GM12878 (cell line): ENCODE data around the gene HSD17B2. TPM values are rescaled to one million over a fixed set of nuclear protein-coding genes. Genes with fewer than 3 reads are reported as not detected.
"Not testable (repeated sequence)": the region's sequence is repeated elsewhere in the genome, so short reads cannot be mapped to it uniquely, and the experiment has no call there.

Experiments used
- ATAC-seq: fragments of 200-7000 bp; cut with Tn5 transposase; 3 replicates; pipeline ENCODE4 v1.9.1; 2020; ENCODE audit warnings: mild to moderate bottlenecking, moderate library complexity
- BruUV-seq: library from RNA; stranded (reverse); fragments of 400-500 nt; replicated peaks from 2 replicates; lab custom pipeline; 2021; lab: Mats Ljungman, UMichigan
- CTCF ChIA-PET: fragments of 300-600 bp; sonication (Branson Sonifier 250); formaldehyde crosslinking; extraction: SDS; loops from one replicate; lab custom pipeline; 2021; ENCODE audit warnings: inconsistent platforms; lab: Yijun Ruan, JAX
- POLR2A ChIA-PET: fragments of 350-600 bp; formaldehyde crosslinking; extraction: SDS; loops from one replicate; lab custom pipeline; 2021; ENCODE audit warnings: inconsistent platforms; lab: Charles Lee
- RAD21 ChIA-PET: fragments of 300-600 bp; sonication (Branson Sonifier 250); formaldehyde crosslinking; loops from one replicate; lab custom pipeline; 2023; ENCODE audit warnings: antibody characterized with exemption; ENCODE audit not compliant: unreplicated experiment; lab: Charles Lee
- SMC1A ChIA-PET: fragments of 300-600 bp; sonication (Branson Sonifier 250); formaldehyde crosslinking; loops from one replicate; lab custom pipeline; 2023; ENCODE audit not compliant: unreplicated experiment, uncharacterized antibody; lab: Charles Lee
- DNase-seq: peaks from one replicate; pipeline ENCODE4 v3.0.0-alpha.2; 2011; ENCODE audit warnings: low read depth, low spot score
- FAIRE-seq: peaks from 3 replicates; lab custom pipeline; 2011; peaks lifted over from hg19 to GRCh38; lab: Jason Lieb, UNC
- H2AFZ ChIP-seq: 2 replicates; pipeline ENCODE4 v1.6.0; 2011; ENCODE audit warnings: low read depth, low read length, control low read depth; ENCODE audit not compliant: control insufficient read depth
- H3K27ac ChIP-seq: 2 replicates; pipeline ENCODE4 v1.5.1; 2011; ENCODE audit warnings: control low read depth; ENCODE audit not compliant: control insufficient read depth, insufficient read depth
- H3K27me3 ChIP-seq, 2 experiments: replicated peaks in 1 of 2; 2 replicates each; pipeline versions ENCODE4 v1.6.0 to v1.6.1; 2011; ENCODE audit warnings: low read length in 1 of 2; ENCODE audit not compliant: control insufficient read depth in 2 of 2, insufficient read depth in 2 of 2
- H3K36me3 ChIP-seq, 2 experiments: 2 replicates each; pipeline ENCODE4 v1.5.1; 2011; ENCODE audit warnings: low read length in 1 of 2; ENCODE audit not compliant: control insufficient read depth in 2 of 2, insufficient read depth in 2 of 2
- H3K4me1 ChIP-seq: 2 replicates; pipeline ENCODE4 v1.6.1; 2011; ENCODE audit warnings: mild to moderate bottlenecking, low read length, moderate library complexity, mixed read lengths; ENCODE audit not compliant: control insufficient read depth, insufficient read depth
- H3K4me2 ChIP-seq: 2 replicates; pipeline ENCODE4 v1.6.0; 2011; ENCODE audit warnings: control low read depth; ENCODE audit not compliant: control insufficient read depth, insufficient read depth
- H3K4me3 ChIP-seq: fragments of 200-600 bp; sonication (generic); 2 replicates; pipeline ENCODE4 v1.5.1; 2016
- H3K79me2 ChIP-seq: 2 replicates; pipeline ENCODE4 v1.6.0; 2011; ENCODE audit warnings: low read length; ENCODE audit not compliant: control insufficient read depth, insufficient read depth
- H3K9ac ChIP-seq: 2 replicates; pipeline ENCODE4 v1.8.0; 2011; ENCODE audit warnings: low read length, control low read depth, mixed read lengths; ENCODE audit not compliant: control insufficient read depth, insufficient read depth
- H3K9me3 ChIP-seq: replicated peaks from 3 replicates; pipeline ENCODE4 v1.5.1; 2011; ENCODE audit warnings: mild to moderate bottlenecking, low read length; ENCODE audit not compliant: control insufficient read depth, insufficient read depth
- H4K20me1 ChIP-seq: 2 replicates; pipeline ENCODE4 v1.6.0; 2011; ENCODE audit not compliant: control insufficient read depth, insufficient read depth
- ATF3 ChIP-seq: IDR thresholded peaks from 2 replicates; pipeline ENCODE4 v1.6.1; 2011; ENCODE audit warnings: low read depth, mild to moderate bottlenecking, low read length, moderate library complexity, borderline replicate concordance; ENCODE audit errors: extremely low read depth
- CBX5 ChIP-seq: sonication (generic); IDR thresholded peaks from 2 replicates; pipeline ENCODE4 v1.6.1; 2016; ENCODE audit warnings: low read depth, moderate library complexity, mild to moderate bottlenecking, inconsistent platforms
- HDAC2 ChIP-seq: fragments of 200-600 bp; sonication (generic); IDR thresholded peaks from 2 replicates; pipeline ENCODE4 v1.6.1; 2017
- MEF2A ChIP-seq: IDR thresholded peaks from 2 replicates; pipeline ENCODE4 v1.6.1; 2011; ENCODE audit warnings: low read depth, mild to moderate bottlenecking, low read length, moderate library complexity; ENCODE audit not compliant: insufficient read depth
- RFX5 ChIP-seq: IDR thresholded peaks from 2 replicates; pipeline ENCODE4 v1.6.1; 2011; ENCODE audit warnings: low read depth, low read length, improper control_type of control experiment
- SIN3A ChIP-seq: IDR thresholded peaks from 2 replicates; pipeline ENCODE4 v1.6.1; 2012; ENCODE audit warnings: low read depth, low read length, improper control_type of control experiment
- USF2 ChIP-seq: IDR thresholded peaks from 2 replicates; pipeline ENCODE4 v1.6.1; 2011; ENCODE audit warnings: low read depth, low read length, improper control_type of control experiment, borderline replicate concordance
- WGBS: methylation state at CpG from one replicate; pipeline ENCODE4 v1.1.6; 2016; ENCODE audit warnings: low lambda C conversion rate; ENCODE audit not compliant: insufficient replicate concordance, insufficient coverage; ENCODE audit errors: missing lambda C conversion rate; 5-methylcytosine and 5-hydroxymethylcytosine counted together
- in situ Hi-C: fragments of 300-500 bp; cut with MboI; formaldehyde crosslinking; loops from 9 replicates; pipeline ENCODE4 v1.14.3; 2018; ENCODE audit warnings: mixed read lengths
- intact Hi-C: fragments of 100-400 bp; cut with micrococcal nuclease; formaldehyde crosslinking; loops from one replicate; pipeline ENCODE4 v1.14.2; 2022; ENCODE audit not compliant: unreplicated experiment
- polyA plus RNA-seq, 11 experiments: library from polyadenylated mRNA; depleted of rRNA in 4 of 11; unstranded in 6 of 11; stranded (reverse) in 5 of 11; fragments of >200 nt; fragmentation: Nextera tagmentation in 4 of 11; fragmentation: Illumina TruSeq in 1 of 11; extraction: Ambion mirVana in 4 of 11; extraction: Trizol in 1 of 11; gene quantifications; 1 replicate in 1 of 11; 2 replicates in 10 of 11; pipeline versions ENCODE4 v1.2.1 to v1.2.3, GENCODE V29; 2011 to 2016; ENCODE audit warnings: inconsistent platforms in 2 of 11, missing spikeins in 2 of 11, low read depth in 1 of 11
- total RNA-seq, 4 experiments: library from RNA; depleted of rRNA in 3 of 4; stranded (reverse); fragments of >200 nt in 3 of 4; fragmentation: Illumina TruSeq in 1 of 4; extraction: Trizol in 1 of 4; gene quantifications; 2 replicates each; pipeline versions ENCODE4 v1.2.1 to v1.2.3, GENCODE V29; 2013 to 2021
- TF ChIP-seq, protein P1 (sequence below): IDR thresholded peaks from 2 replicates; pipeline ENCODE4 v1.6.1; 2011; ENCODE audit warnings: mild to moderate bottlenecking, low read depth, low read length, moderate library complexity; ENCODE audit not compliant: insufficient replicate concordance
- TF ChIP-seq, protein P2 (sequence below): fragments of 450-650 bp; IDR thresholded peaks from 2 replicates; pipeline ENCODE4 v1.6.1; 2017; ENCODE audit warnings: mild to moderate bottlenecking

HSD17B2 gene
- total and polyA plus RNA-seq, 10 of the 15 experiments (the other 5 are each of a cell fraction or from before 2014, with no cell fraction given): not detected

DNA sequence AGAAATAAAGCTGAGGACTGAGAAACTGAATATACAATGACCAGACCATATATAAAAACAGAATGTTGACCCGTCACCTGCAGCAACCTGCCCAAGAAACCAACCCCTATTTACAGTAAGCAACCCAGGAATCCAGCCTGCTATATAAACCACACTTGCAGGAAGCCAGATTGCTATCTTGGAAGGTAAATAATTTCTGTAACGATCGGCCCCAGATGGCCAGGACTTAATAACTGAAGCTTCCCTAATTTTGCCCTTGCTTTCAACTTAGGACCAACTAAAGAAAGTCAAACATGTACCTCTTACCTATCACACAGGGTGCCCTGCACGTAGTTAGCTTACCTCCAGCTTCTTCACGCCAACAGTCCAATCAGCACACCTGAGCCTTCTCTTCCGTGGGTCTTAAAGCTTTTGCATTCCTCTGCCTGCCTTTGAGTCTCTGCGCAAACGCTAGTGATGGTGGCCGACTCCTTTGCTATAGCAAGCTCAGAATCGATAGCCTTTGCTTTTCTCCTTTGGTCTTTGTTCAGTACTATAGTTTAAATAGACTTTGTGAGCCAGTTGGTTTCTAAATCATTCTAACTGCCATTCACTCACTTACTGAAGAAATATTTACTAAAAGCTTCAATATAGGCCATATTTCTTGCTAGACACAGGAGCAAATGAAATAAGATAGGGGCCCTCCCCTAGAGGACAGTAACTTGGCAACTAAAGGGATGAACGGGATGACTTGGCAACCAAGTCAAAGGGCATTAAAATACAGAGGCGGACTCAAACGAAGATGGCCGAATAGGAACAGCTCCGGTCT lies 103.6 kb downstream of the HSD17B2 start:
- H3K9ac ChIP-seq: no peak overlapping the region
- H3K9me3 ChIP-seq: no peaks in the 10 kb centered on the region; the same call in 2 of the 3 replicates
- SMC1A ChIA-PET: no interaction called here
- H4K20me1 ChIP-seq: no peaks in the 10 kb centered on the region
- intact Hi-C loops (no loop called here), in situ Hi-C loops (no loop called here)
- H3K36me3 ChIP-seq: no peaks in the 10 kb centered on the region
- FAIRE-seq (no peak), ATAC-seq (no peak), DNase-seq (no peak)
- H2AFZ ChIP-seq: no peak overlapping the region
- no peak overlapping the region for H3K4me3 ChIP-seq
- TF ChIP-seq HDAC2 (no peak), RFX5 (no peak), MEF2A (no peak), CBX5 (no peak), SIN3A (no peak), USF2 (no peak), ATF3 (no peak)
- TF ChIP-seq, protein P1, sequence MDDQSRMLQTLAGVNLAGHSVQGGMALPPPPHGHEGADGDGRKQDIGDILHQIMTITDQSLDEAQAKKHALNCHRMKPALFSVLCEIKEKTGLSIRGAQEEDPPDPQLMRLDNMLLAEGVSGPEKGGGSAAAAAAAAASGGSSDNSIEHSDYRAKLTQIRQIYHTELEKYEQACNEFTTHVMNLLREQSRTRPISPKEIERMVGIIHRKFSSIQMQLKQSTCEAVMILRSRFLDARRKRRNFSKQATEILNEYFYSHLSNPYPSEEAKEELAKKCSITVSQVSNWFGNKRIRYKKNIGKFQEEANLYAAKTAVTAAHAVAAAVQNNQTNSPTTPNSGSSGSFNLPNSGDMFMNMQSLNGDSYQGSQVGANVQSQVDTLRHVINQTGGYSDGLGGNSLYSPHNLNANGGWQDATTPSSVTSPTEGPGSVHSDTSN: no peak
- TF ChIP-seq, protein P2, sequence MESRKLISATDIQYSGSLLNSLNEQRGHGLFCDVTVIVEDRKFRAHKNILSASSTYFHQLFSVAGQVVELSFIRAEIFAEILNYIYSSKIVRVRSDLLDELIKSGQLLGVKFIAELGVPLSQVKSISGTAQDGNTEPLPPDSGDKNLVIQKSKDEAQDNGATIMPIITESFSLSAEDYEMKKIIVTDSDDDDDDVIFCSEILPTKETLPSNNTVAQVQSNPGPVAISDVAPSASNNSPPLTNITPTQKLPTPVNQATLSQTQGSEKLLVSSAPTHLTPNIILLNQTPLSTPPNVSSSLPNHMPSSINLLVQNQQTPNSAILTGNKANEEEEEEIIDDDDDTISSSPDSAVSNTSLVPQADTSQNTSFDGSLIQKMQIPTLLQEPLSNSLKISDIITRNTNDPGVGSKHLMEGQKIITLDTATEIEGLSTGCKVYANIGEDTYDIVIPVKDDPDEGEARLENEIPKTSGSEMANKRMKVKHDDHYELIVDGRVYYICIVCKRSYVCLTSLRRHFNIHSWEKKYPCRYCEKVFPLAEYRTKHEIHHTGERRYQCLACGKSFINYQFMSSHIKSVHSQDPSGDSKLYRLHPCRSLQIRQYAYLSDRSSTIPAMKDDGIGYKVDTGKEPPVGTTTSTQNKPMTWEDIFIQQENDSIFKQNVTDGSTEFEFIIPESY: no peak
- no peaks in the 10 kb centered on the region for H3K4me1 ChIP-seq
- no peaks in the 10 kb centered on the region for H3K79me2 ChIP-seq
- no peak overlapping the region for H3K27ac ChIP-seq
- WGBS: 87% methylated on average over 15 of the region's 15 CpGs
- no TSS peak for BruUV-seq
- no peaks in the 10 kb centered on the region for H3K27me3 ChIP-seq
- no peak overlapping the region for H3K4me2 ChIP-seq
- CTCF ChIA-PET: no interaction called here
- POLR2A ChIA-PET: no interaction called here
- RAD21 ChIA-PET: no interaction called here

GRCh38 chr16:82139286-82139571 lies 104.2 kb downstream of the HSD17B2 start:
- H3K9me3 ChIP-seq, BruUV-seq, H3K79me2 ChIP-seq, H3K27me3 ChIP-seq, H3K4me2 ChIP-seq, H3K27ac ChIP-seq, POLR2A ChIA-PET, DNase-seq, RAD21 ChIA-PET, H4K20me1 ChIP-seq, CTCF ChIA-PET, H2AFZ ChIP-seq, H3K4me1 ChIP-seq, H3K36me3 ChIP-seq, SMC1A ChIA-PET, H3K9ac ChIP-seq, in situ Hi-C loops, FAIRE-seq, H3K4me3 ChIP-seq, ATAC-seq, intact Hi-C loops: not testable (repeated sequence)
- 97% methylated on average over 19 of the region's 19 CpGs for WGBS
